ENCODE measurements around the gene DCST2. TPM values are rescaled to one million over a fixed set of nuclear protein-coding genes. Genes with fewer than 3 reads are reported as not detected.

Gene DCST2
- total RNA-seq, 2 experiments from 2014 or later: 0.46 to 0.67 TPM

DNA sequence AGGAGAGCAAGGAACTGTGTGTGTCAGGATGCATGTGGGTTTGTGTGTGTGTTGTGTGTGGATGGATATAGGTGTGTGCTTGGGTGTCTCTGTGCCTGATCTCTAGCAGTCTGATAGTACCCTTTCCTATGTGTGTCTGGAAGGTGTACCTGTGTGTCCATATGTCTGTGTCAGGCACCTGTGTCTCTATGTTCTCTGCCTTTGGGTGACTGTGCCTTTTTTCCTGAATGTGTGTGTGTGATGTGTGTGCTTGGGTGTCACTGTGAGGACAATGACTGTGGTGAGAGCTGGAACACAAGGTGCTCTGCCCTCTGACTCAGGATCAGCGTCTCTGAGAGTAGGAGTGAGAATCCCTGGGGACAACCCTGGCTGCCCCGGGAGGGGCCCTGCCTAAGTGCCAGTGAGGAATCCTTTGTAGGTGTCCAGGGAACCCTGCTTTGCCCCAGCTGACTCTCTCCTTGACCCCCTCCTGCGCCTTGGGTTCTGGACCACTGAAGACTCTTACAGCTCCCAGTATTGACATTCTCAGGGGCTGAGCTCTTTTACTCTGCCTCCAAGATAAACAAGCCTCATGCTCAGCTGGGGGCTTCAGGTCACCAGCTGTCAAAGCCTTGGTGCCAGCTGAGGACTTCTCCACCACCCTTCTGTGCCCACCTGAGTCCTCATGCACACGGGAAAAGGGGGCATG, 44.3 kb upstream of the DCST2 start:
- Mint-ChIP-seq H3K27me3 (peaks cover 23% of the 10 kb centered on the region), H3K9me3 (ENCODE audit: low read depth) (no peaks in the 10 kb centered on the region), H3K4me3 (no peak overlapping the region), H3K36me3 (ENCODE audit: low read depth) (peaks cover 1% of the 10 kb centered on the region), H3K4me1 (peaks cover 48% of the 10 kb centered on the region), H3K27ac (no peak overlapping the region)
- intact Hi-C loops (cut with DNase I, micrococcal nuclease): loop anchor here in 1 of 2 experiments (1.0 kb wide), 1 partner anchor 14 kb away; no protein-coding TSS in a partner anchor
- DNase-seq (peak; percentile 43), ATAC-seq (peak; percentile 49)
- ChIA-PET CTCF (interaction anchor here (0.7 to 2.9 kb wide), 7 partner anchors 7 to 96 kb away, joined by 3 to 20 read pairs (median 5); partner anchors contain the start of genes ADAM15, EFNA4 and TRIM46), POLR2A (interaction anchor here (0.5 kb wide), 1 partner anchor 65 kb away, joined by 3 read pairs; no protein-coding TSS in a partner anchor)

- POLR2A ChIA-PET: no interaction called here
- no peak overlapping the region for H3K4me3 Mint-ChIP-seq
- ATAC-seq (no peak), DNase-seq (no peak)
- CTCF ChIA-PET: interaction anchor here (1.6 to 2.9 kb wide), 5 partner anchors 8 to 97 kb away, joined by 4 to 20 read pairs (median 15); partner anchors contain the start of genes EFNA4, KRTCAP2 and TRIM46
- H3K27ac Mint-ChIP-seq: no peak overlapping the region
- peaks cover 42% of the 10 kb centered on the region for H3K4me1 Mint-ChIP-seq
- peaks cover 19% of the 10 kb centered on the region for H3K27me3 Mint-ChIP-seq
- intact Hi-C loops (cut with DNase I, micrococcal nuclease): no loop called here
- no peaks in the 10 kb centered on the region for H3K9me3 Mint-ChIP-seq (ENCODE audit: low read depth)
- H3K36me3 Mint-ChIP-seq (ENCODE audit: low read depth): peaks cover 1% of the 10 kb centered on the region
Measured at GRCh38 chr1:155077346-155077745, 43.8 kb upstream of the DCST2 start.

DNA sequence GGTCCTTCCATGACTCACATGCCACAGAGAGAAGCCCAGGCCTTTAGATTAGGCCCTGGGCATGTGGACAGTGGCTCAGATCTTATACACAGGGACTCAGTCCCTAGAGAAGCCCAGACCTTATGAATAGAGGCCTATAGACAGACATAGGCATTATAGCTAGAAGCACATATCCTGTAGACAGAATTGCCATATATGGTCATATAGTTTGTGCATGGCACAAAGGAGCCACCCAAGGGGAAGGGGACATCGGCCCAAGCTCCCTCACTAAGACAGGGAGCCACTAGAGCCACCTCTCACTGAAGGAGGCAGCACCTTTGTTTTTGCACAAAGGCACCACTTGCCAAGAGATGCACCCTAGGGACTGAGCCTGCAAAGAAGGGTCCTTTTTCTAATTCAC, 42.8 kb upstream of the DCST2 start:
- POLR2A ChIA-PET: no interaction called here
- CTCF ChIA-PET: interaction anchor here (0.8 to 2.6 kb wide), 4 partner anchors 9 to 96 kb away, joined by 3 to 17 read pairs (median 4); partner anchors contain the start of genes ADAM15, EFNA4 and KRTCAP2
- intact Hi-C loops (cut with DNase I, micrococcal nuclease): no loop called here
- H3K36me3 Mint-ChIP-seq (ENCODE audit: low read depth): peaks cover 1% of the 10 kb centered on the region
- DNase-seq (no peak), ATAC-seq (no peak)
- H3K4me3 Mint-ChIP-seq: no peak overlapping the region
- no peak overlapping the region for H3K27ac Mint-ChIP-seq
- H3K9me3 Mint-ChIP-seq (ENCODE audit: low read depth): no peaks in the 10 kb centered on the region
- H3K27me3 Mint-ChIP-seq: peaks cover 13% of the 10 kb centered on the region
- peaks cover 36% of the 10 kb centered on the region for H3K4me1 Mint-ChIP-seq

DNA sequence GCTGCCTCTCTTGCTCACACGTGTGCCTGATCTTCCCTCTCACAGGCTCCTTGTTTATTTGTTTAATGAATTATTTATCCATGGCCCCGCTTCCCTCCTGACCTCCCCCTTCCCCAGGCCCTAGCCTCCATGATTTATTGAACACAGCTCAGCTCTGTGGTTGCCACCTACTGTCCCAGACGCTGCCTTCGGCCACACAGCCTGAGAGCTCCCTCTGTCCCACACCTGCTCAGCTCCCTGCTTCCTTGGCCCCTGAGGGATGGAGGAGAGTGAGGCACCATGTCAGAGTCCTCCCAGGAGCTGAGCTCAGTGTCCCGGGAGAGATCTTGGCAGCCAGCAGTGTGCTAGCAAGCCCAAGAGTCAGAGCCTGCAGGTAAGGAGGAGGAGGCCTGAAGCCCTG, 42.0 kb upstream of the DCST2 start:
- Mint-ChIP-seq H3K4me1 (peaks cover 32% of the 10 kb centered on the region), H3K36me3 (ENCODE audit: low read depth) (peaks cover 1% of the 10 kb centered on the region), H3K4me3 (no peak overlapping the region), H3K27ac (no peak overlapping the region), H3K27me3 (peaks cover 9% of the 10 kb centered on the region), H3K9me3 (ENCODE audit: low read depth) (no peaks in the 10 kb centered on the region)
- no peak for DNase-seq
- intact Hi-C loops (cut with DNase I, micrococcal nuclease): no loop called here
- ChIA-PET CTCF (interaction anchor here (0.7 to 2.6 kb wide), 5 partner anchors 9 to 855 kb away, joined by 3 to 17 read pairs (median 5); partner anchors contain the start of genes EFNA4, KRTCAP2 and UBAP2L), POLR2A (no interaction called here)
- ATAC-seq: no peak

GRCh38 chr1:155073377-155074242, 40.0 kb upstream of the DCST2 start:
- Mint-ChIP-seq H3K36me3 (ENCODE audit: low read depth) (peaks cover 2% of the 10 kb centered on the region), H3K4me1 (peaks cover 24% of the 10 kb centered on the region), H3K4me3 (no peak overlapping the region), H3K27ac (no peak overlapping the region), H3K27me3 (no peaks in the 10 kb centered on the region), H3K9me3 (ENCODE audit: low read depth) (no peaks in the 10 kb centered on the region)
- DNase-seq (peak; percentile 39), ATAC-seq (peak; percentile 25)
- CTCF ChIA-PET: interaction anchor here (0.9 to 2.0 kb wide), 5 partner anchors 11 to 32 kb away, joined by 3 to 7 read pairs (median 4); no protein-coding TSS in a partner anchor
- intact Hi-C loops (cut with DNase I, micrococcal nuclease): no loop called here
- POLR2A ChIA-PET: no interaction called here

DNA sequence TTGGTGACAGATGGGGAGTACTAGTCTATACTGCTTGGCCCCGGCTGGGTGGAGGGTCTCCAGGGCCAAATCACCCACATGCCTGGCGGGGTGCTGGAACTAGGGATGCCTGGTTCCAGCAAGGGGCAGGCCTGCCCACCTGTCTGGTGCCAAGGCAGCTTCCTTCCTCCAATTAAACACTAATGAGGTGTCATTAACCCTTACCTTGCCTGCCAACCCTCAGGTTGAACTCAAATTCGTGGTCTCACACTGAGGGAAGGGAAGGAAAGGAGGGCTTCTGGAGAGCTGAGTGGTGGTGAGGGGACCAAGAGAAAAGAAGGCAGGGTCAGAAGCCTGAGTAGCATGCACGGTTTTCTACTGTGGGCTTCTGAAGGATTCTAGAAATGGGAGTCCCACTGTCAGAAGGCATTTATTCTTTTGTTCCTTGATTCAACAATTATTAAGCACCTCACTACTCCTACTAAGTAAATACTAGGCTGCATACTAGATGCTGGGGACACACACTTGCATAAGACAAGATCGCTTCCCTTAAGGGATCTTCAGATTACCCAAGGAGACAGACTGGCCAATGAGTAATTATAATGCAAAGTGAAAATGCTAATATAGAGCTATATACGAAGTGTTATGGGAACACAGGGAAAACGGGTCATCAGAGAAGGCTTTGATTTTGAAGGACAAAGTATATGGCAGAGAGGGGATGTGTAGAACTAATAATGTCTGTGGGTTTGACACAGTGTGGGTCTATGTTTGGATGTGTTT, 39.1 kb upstream of the DCST2 start:
- Mint-ChIP-seq H3K27ac (no peak overlapping the region), H3K4me3 (no peak overlapping the region), H3K4me1 (peaks cover 18% of the 10 kb centered on the region), H3K27me3 (no peaks in the 10 kb centered on the region), H3K36me3 (ENCODE audit: low read depth) (peaks cover 4% of the 10 kb centered on the region), H3K9me3 (ENCODE audit: low read depth) (no peaks in the 10 kb centered on the region)
- ChIA-PET POLR2A (no interaction called here), CTCF (interaction anchor here (0.9 to 2.0 kb wide), 6 partner anchors 11 to 31 kb away, joined by 3 to 6 read pairs (median 4); no protein-coding TSS in a partner anchor)
- ATAC-seq: no peak
- DNase-seq: no peak
- intact Hi-C loops (cut with DNase I, micrococcal nuclease): no loop called here

DNA sequence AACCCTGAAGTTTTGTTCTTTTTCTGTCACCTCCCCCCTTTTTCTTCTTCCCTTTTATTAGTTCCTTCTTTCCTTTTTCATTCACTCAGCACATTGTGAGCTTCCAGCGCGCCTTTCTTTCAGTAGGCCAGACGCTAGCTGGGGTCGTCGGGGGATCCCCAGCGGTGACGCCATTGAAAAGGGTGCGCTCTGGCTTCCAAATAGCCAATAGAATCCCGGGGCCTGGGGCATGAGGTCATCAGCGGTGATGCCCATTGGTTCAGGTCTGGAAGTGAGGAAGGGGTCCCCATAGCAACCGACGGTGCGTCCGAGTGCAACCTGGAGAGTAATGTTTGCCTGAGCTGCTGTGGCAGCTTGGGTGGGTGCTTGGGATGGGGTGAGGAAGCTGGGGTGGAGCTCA, 38.1 kb upstream of the DCST2 start:
- H3K27ac Mint-ChIP-seq: no peak overlapping the region
- intact Hi-C loops (cut with DNase I, micrococcal nuclease): loop anchor here in 1 of 2 experiments (1.0 kb wide), 2 partner anchors 8 to 14 kb away; partner anchors contain the start of gene EFNA4
- POLR2A ChIA-PET: no interaction called here
- peaks cover 4% of the 10 kb centered on the region for H3K36me3 Mint-ChIP-seq (ENCODE audit: low read depth)
- CTCF ChIA-PET: interaction anchor here (0.6 to 2.0 kb wide), 4 partner anchors 10 to 116 kb away, joined by 3 to 6 read pairs (median 4); partner anchors contain the start of gene PBXIP1
- H3K27me3 Mint-ChIP-seq: no peaks in the 10 kb centered on the region
- H3K4me3 Mint-ChIP-seq: no peak overlapping the region
- ATAC-seq (no peak), DNase-seq (no peak)
- H3K4me1 Mint-ChIP-seq: peaks cover 16% of the 10 kb centered on the region
- H3K9me3 Mint-ChIP-seq (ENCODE audit: low read depth): no peaks in the 10 kb centered on the region

DNA sequence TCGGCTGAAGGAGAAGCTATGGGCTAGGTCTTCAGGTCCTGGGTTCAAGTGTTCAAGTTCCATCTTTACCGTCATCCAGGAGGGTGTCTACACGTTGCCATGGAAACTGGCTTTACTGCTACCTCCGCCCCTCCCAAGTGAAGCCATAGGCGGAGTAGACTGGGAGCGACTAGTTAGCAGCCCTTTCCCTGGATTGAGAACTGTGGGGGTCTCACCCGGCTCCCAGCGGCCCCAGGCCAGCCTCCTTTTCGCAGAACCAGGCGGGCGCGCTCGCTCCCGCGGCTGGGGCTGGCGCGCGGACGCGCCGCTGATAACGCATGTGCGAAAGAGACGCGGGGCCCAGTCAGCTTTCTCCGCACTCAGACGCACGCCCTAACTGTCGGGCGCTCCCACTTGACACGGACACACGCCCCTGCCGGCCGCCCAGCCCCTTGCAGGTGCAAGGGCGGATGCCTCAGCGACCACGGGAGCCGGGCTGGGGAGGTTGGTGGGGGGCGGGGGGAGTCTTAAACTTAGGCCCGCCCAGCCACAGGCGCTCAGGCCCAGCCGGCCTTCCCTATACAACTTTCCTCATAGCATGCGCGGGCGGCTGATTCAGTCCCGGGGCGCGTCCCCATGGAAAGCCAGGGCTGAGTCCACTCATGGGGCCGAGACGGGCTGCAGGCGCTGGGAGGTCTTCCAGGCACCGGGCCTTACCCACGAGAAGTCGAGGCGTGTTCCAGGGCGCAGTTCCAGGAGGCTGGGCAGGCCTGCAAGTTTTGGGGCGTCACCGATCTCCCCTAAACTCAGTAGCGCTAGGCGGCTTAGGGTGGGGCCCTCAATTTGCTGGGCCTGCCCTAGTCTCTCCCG, 37.4 kb upstream of the DCST2 start:
- H3K27me3 Mint-ChIP-seq: no peaks in the 10 kb centered on the region
- H3K4me3 Mint-ChIP-seq: peak overlapping the region; percentile 39
- ATAC-seq (peak; percentile 95), DNase-seq (peak; percentile 89)
- H3K36me3 Mint-ChIP-seq (ENCODE audit: low read depth): peaks cover 4% of the 10 kb centered on the region
- H3K4me1 Mint-ChIP-seq: peaks cover 19% of the 10 kb centered on the region
- ChIA-PET CTCF (interaction anchor here (1.0 to 9.1 kb wide), 6 partner anchors 9 to 102 kb away, joined by 4 to 81 read pairs (median 5); partner anchors contain the start of genes ADAM15 and KRTCAP2), POLR2A (no interaction called here)
- intact Hi-C loops (cut with DNase I, micrococcal nuclease): loop anchor here in 1 of 2 experiments (1.0 kb wide), 2 partner anchors 8 to 14 kb away; partner anchors contain the start of gene EFNA4
- no peaks in the 10 kb centered on the region for H3K9me3 Mint-ChIP-seq (ENCODE audit: low read depth)
- no peak overlapping the region for H3K27ac Mint-ChIP-seq

DNA sequence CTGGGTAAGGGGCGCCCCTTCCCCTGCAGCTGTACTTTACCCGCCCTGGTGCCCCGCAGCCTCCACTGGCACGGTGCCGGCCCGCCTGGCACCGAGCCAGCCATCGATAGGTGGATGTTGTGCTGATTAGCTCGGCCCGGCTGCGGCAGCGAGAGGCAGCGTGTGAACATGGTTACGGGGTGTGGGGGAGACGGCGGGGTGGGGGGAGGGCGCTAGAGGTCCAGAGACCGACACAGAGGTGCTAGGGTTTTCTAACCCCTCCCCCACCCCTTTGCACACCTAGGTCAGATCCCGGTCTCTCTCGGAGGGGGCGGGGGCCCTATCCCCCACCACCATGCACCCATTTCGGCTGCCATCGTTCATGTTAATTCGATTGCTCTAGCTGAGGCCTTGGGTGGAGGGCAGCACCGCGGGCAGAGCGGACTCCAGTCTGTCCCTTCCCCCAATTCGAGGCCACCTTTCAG, 36.6 kb upstream of the DCST2 start:
- peaks cover 19% of the 10 kb centered on the region for H3K4me1 Mint-ChIP-seq
- no peak for DNase-seq
- POLR2A ChIA-PET: no interaction called here

More for the DNA sequence above, 36.6 kb upstream of the DCST2 start:
- no peak overlapping the region for H3K27ac Mint-ChIP-seq
- intact Hi-C loops (cut with DNase I, micrococcal nuclease): no loop called here
- H3K9me3 Mint-ChIP-seq (ENCODE audit: low read depth): no peaks in the 10 kb centered on the region
- no peaks in the 10 kb centered on the region for H3K27me3 Mint-ChIP-seq
- peak overlapping the region; percentile 39 for H3K4me3 Mint-ChIP-seq
- ATAC-seq: no peak
- CTCF ChIA-PET: interaction anchor here (0.6 to 9.1 kb wide), 7 partner anchors 8 to 565 kb away, joined by 3 to 81 read pairs (median 5); partner anchors contain the start of genes ADAM15 and KRTCAP2
- H3K36me3 Mint-ChIP-seq (ENCODE audit: low read depth): peaks cover 4% of the 10 kb centered on the region

Data from activated CD4-positive, alpha-beta T cell treated with anti-CD3 and anti-CD28 coated beads for 36 hours (primary cell).